ENCODE data around the gene GLIPR1L2.

The GLIPR1L2 gene

DNA sequence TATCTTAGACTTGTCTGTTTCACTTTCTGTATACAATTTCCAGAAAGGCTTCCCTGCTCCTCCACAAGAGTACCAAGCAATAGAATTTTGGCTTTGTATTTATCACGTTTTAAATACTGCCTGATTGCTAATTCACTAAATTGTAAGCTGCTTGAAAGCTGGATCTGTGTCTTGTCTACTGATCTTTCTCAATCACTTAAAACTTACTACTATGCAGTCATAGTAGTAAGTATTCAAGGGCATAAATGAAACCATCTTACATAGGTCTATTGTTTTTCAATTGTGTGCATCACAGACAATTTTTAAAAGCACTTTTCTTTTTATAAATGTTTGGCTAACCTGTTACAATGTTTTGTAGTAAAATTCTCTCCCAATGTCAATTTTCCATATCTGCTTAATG is 1.2 kb upstream of the GLIPR1L2 start:
- TF ChIP-seq, protein P1, sequence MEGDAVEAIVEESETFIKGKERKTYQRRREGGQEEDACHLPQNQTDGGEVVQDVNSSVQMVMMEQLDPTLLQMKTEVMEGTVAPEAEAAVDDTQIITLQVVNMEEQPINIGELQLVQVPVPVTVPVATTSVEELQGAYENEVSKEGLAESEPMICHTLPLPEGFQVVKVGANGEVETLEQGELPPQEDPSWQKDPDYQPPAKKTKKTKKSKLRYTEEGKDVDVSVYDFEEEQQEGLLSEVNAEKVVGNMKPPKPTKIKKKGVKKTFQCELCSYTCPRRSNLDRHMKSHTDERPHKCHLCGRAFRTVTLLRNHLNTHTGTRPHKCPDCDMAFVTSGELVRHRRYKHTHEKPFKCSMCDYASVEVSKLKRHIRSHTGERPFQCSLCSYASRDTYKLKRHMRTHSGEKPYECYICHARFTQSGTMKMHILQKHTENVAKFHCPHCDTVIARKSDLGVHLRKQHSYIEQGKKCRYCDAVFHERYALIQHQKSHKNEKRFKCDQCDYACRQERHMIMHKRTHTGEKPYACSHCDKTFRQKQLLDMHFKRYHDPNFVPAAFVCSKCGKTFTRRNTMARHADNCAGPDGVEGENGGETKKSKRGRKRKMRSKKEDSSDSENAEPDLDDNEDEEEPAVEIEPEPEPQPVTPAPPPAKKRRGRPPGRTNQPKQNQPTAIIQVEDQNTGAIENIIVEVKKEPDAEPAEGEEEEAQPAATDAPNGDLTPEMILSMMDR (IDR thresholded peaks at IDR 0.05; ENCODE audit: control insufficient read depth, insufficient read depth, low read depth, low read length, missing control alignments), result no peak
- H3K4me3 ChIP-seq (ENCODE audit: control insufficient read depth, low read depth, low read length), result no peak overlapping the region
- DNase-seq (ENCODE audit: low read depth), result no peak

DNA sequence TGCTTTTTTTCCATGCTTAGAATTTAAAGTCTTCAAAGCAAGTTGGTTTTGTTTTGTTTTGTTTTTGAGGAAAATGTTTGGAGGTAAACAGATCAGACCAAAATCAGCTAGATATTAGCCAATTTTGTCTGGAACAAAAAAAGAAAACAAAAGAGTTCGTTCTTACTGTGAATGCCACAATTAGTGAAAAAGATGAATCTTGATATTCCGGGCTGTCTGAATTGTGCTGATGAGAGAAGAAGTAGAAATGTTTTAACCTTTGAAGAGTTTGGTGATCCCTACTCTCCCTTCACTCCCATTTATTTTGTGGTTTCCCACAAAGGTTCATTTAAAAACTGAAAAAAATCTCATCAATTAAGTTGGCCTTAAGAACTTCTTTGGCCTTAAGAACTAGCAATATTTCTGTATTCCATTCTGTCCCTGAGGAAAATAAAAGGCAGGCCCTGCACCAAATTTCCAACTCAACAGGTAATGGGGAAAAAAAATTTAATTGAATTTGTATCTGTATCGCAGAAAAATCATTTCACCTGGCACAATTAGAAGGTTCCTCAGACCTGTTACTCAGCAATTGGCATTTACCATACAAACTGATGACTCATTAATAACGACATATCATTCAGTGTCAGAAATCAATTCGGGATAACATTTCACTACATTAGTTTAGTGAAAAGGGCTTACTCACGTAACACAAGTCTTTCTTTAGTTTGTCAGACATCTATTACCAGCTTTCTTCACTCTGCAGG is 562 bp upstream of the GLIPR1L2 start:
- DNase-seq (ENCODE audit: low read depth), result no peak
- H3K4me3 ChIP-seq (ENCODE audit: control insufficient read depth, low read depth, low read length), result peak overlapping the region; percentile 58
- TF ChIP-seq, protein P1 (IDR thresholded peaks at IDR 0.05; ENCODE audit: control insufficient read depth, insufficient read depth, low read depth, low read length, missing control alignments), result no peak

DNA sequence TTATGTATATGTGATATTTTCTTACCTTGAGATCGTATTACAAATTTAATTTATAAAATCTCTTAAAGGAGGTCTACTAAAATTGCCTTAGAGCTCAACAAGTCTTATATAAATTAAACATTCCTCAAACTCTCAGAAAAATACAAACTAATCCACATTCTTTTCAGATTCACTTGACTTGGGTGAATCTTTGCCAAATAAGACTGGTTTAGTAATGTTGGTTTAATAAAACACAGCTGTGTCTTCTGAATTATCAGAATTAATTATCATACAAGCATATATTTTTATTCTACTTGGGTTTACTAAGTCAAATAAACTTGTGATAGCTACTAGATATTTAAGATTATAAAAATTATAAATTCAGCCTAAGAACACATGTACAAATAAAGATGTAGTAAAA is 13.3 kb downstream of the GLIPR1L2 start:
- no peak overlapping the region for H3K4me3 ChIP-seq (ENCODE audit: control insufficient read depth, low read depth, low read length)
- DNase-seq (ENCODE audit: low read depth), result no peak

DNA sequence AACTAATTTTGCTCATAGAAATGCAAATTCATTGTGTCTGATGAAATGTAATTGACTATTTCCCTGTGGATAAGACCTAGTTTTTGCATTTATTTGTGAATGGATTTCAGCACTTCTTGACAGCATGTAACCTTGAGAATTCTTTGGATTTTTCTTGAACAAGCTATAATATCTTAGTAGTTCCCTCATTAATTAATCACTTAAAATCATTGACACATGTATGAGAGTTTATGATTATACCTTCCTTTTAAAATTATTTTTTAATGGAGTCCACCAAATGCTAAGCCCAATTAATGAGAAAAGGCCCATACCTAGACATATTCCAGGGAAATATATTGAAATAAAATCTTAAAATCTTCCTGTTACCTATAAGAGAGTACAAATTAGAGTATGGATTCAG is 16.8 kb downstream of the GLIPR1L2 start:
- TF ChIP-seq, protein P1 (IDR thresholded peaks at IDR 0.05; ENCODE audit: control insufficient read depth, insufficient read depth, low read depth, low read length, missing control alignments), result no peak
- H3K4me3 ChIP-seq (ENCODE audit: control insufficient read depth, low read depth, low read length), result no peak overlapping the region
- no peak for DNase-seq (ENCODE audit: low read depth)

More for the DNA sequence above, 13.3 kb downstream of the GLIPR1L2 start:
- TF ChIP-seq, protein P1 (IDR thresholded peaks at IDR 0.05; ENCODE audit: control insufficient read depth, insufficient read depth, low read depth, low read length, missing control alignments), result no peak

DNA sequence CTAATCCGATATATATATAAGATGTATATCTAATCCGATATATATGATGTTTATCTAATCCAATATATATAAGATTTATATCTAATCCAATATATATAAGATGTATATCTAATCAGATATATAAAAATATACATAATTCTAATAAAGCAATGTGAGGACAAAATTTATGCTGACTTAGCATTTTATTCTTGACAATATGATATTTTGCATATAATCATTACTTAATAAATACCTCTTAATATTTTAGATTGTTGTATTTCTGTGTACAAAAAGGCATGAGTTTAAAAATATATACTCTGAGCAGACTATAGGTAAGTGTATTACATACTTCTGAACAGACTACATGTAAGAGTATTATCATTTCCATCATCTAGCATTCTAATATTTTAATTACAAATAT is 18.9 kb downstream of the GLIPR1L2 start:
- DNase-seq (ENCODE audit: low read depth), result no peak
- TF ChIP-seq, protein P1 (IDR thresholded peaks at IDR 0.05; ENCODE audit: control insufficient read depth, insufficient read depth, low read depth, low read length, missing control alignments), result no peak

DNA sequence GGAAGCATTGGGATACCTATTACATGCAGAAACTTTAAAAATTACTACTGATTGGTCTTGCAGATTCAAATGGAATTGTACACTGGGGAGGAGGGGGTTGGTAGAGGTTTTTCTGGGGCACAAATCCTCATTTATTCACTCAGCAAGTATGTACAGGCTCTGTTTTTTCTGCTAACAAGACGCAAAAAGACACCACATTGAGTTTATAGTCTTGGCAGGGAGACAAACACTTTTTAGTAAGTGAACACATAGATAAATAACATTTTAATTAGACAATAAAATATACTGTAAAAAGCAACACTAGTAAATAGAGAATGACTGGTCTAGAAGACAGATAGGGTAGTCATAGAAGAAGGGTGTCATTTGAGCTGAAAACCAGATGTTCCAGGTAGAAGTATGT is 23.8 kb downstream of the GLIPR1L2 start:
- TF ChIP-seq, protein P1 (IDR thresholded peaks at IDR 0.05; ENCODE audit: control insufficient read depth, insufficient read depth, low read depth, low read length, missing control alignments), result no peak
- DNase-seq (ENCODE audit: low read depth), result peak; percentile 27
- H3K4me3 ChIP-seq (ENCODE audit: control insufficient read depth, low read depth, low read length), result no peak overlapping the region

More for the DNA sequence above, 18.9 kb downstream of the GLIPR1L2 start:
- H3K4me3 ChIP-seq (ENCODE audit: control insufficient read depth, low read depth, low read length), result no peak overlapping the region
